ENCODE measurements around the gene ADCK1. TPM values are rescaled to one million over a fixed set of nuclear protein-coding genes. Genes with fewer than 3 reads are reported as not detected.

The ADCK1 gene
- total RNA-seq, 1 experiment from 2014 or later: 10.1 TPM

- no peaks in the 10 kb centered on the region for H3K9me3 ChIP-seq (ENCODE audit: control insufficient read depth, insufficient read depth, low read depth, low read length)
- DNase-seq (ENCODE audit: low read depth, low spot score) (no peak), ATAC-seq (no peak)
- H3K4me1 ChIP-seq (ENCODE audit: control insufficient read depth, insufficient read depth, low read length): no peaks in the 10 kb centered on the region
- no peak overlapping the region for H3K27ac ChIP-seq (ENCODE audit: low read length)
- H3K27me3 ChIP-seq (ENCODE audit: control insufficient read depth, insufficient read depth, low read length): no peaks in the 10 kb centered on the region
- H3K36me3 ChIP-seq (ENCODE audit: control insufficient read depth, insufficient read depth, low read length): no peaks in the 10 kb centered on the region
- in situ Hi-C loops (cut with HindIII; ENCODE audit: low pct_unique_long_range_greater_than_20kb, low sequenced_read_pairs): no loop called here
- intact Hi-C loops (cut with micrococcal nuclease; ENCODE audit: unreplicated experiment): no loop called here
- BruUV-seq (replicated peaks): no TSS peak
- H3K4me3 ChIP-seq (ENCODE audit: low read depth in 2 of 2, low read length in 2 of 2): no peak overlapping the region
- POLR2A ChIA-PET: no interaction called here
- CTCF ChIA-PET: no interaction called here
- TF ChIP-seq POLR2AphosphoS5 (IDR thresholded peaks at IDR 0.05; ENCODE audit: low read depth, low read length) (no peak), TCF7L2 (IDR thresholded peaks at IDR 0.05; ENCODE audit: low read depth, low read length) (no peak), CTCF (IDR thresholded peaks at IDR 0.05) (no peak), SIN3A (IDR thresholded peaks at IDR 0.05; ENCODE audit: borderline replicate concordance, insufficient read depth, low read depth, low read length) (no peak)
- TF ChIP-seq, protein P1, sequence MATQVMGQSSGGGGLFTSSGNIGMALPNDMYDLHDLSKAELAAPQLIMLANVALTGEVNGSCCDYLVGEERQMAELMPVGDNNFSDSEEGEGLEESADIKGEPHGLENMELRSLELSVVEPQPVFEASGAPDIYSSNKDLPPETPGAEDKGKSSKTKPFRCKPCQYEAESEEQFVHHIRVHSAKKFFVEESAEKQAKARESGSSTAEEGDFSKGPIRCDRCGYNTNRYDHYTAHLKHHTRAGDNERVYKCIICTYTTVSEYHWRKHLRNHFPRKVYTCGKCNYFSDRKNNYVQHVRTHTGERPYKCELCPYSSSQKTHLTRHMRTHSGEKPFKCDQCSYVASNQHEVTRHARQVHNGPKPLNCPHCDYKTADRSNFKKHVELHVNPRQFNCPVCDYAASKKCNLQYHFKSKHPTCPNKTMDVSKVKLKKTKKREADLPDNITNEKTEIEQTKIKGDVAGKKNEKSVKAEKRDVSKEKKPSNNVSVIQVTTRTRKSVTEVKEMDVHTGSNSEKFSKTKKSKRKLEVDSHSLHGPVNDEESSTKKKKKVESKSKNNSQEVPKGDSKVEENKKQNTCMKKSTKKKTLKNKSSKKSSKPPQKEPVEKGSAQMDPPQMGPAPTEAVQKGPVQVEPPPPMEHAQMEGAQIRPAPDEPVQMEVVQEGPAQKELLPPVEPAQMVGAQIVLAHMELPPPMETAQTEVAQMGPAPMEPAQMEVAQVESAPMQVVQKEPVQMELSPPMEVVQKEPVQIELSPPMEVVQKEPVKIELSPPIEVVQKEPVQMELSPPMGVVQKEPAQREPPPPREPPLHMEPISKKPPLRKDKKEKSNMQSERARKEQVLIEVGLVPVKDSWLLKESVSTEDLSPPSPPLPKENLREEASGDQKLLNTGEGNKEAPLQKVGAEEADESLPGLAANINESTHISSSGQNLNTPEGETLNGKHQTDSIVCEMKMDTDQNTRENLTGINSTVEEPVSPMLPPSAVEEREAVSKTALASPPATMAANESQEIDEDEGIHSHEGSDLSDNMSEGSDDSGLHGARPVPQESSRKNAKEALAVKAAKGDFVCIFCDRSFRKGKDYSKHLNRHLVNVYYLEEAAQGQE (IDR thresholded peaks at IDR 0.05; ENCODE audit: insufficient read depth in 1 of 2, low read depth in 2 of 2, low read length in 1 of 2): no peak
These were observed 90.1 kb downstream of the ADCK1 start for GRCh38 chr14:77889971-77890442.

DNA sequence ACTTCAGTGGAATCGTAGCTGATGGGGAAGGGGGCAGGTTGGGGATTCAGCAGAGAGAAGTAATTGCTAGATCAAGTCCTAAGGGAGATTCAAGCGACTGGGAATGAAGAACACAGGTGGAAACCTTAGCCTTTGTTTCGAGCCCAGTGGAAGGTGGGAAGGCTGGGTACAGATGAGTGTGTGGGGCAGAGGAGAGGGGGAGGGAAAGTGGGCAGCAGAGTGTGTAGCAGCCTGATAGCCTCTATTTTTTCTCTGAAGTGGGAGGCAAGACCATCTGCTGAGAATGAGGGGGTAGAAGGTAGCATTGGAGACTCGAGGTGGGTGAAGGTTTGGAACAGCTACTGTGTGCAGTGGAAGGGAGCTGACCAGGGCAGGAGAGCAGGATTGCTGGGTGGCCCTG is 91.0 kb downstream of the ADCK1 start:
- TF ChIP-seq, protein P1 (IDR thresholded peaks at IDR 0.05; ENCODE audit: insufficient read depth in 1 of 2, low read depth in 2 of 2, low read length in 1 of 2): no peak
- no peak for TF ChIP-seq SIN3A (IDR thresholded peaks at IDR 0.05; ENCODE audit: borderline replicate concordance, insufficient read depth, low read depth, low read length)
- no peak for TF ChIP-seq POLR2AphosphoS5 (IDR thresholded peaks at IDR 0.05; ENCODE audit: low read depth, low read length)
- TF ChIP-seq TCF7L2 (IDR thresholded peaks at IDR 0.05; ENCODE audit: low read depth, low read length): no peak
- no peak for TF ChIP-seq CTCF (IDR thresholded peaks at IDR 0.05)
- in situ Hi-C loops (cut with HindIII; ENCODE audit: low pct_unique_long_range_greater_than_20kb, low sequenced_read_pairs) (no loop called here), intact Hi-C loops (cut with micrococcal nuclease; ENCODE audit: unreplicated experiment) (no loop called here)
- Histone ChIP-seq H3K27ac (ENCODE audit: low read length) (no peak overlapping the region), H3K27me3 (ENCODE audit: control insufficient read depth, insufficient read depth, low read length) (no peaks in the 10 kb centered on the region), H3K9me3 (ENCODE audit: control insufficient read depth, insufficient read depth, low read depth, low read length) (no peaks in the 10 kb centered on the region), H3K36me3 (ENCODE audit: control insufficient read depth, insufficient read depth, low read length) (no peaks in the 10 kb centered on the region), H3K4me3 (ENCODE audit: low read depth in 2 of 2, low read length in 2 of 2) (no peak overlapping the region), H3K4me1 (ENCODE audit: control insufficient read depth, insufficient read depth, low read length) (no peaks in the 10 kb centered on the region)
- ATAC-seq: no peak
- POLR2A ChIA-PET: no interaction called here
- BruUV-seq (replicated peaks): no TSS peak
- DNase-seq (ENCODE audit: low read depth, low spot score): no peak
- CTCF ChIA-PET: no interaction called here
